Cardiac muscle cell (in vitro differentiated cells and primary cell): ENCODE measurements around the gene SUSD2. TPM values are rescaled to one million over a fixed set of nuclear protein-coding genes. Genes with fewer than 3 reads are reported as not detected.

Experiments
- DNase-seq, 2 donors: peaks; one replicate each; pipeline versions ENCODE4 v3.0.0 to v3.0.0-alpha.2; 2010 to 2017; ENCODE audit warnings: low read depth in 1 of 2, low spot score in 1 of 2
- H3K27ac ChIP-seq: fragments of 200-600 bp; sonication (generic); 2 replicates; pipeline ENCODE4 v1.5.1; 2016
- H3K27me3 ChIP-seq: fragments of 200-600 bp; sonication (generic); 2 replicates; pipeline ENCODE4 v1.6.0; 2016; ENCODE audit warnings: control low read depth
- H3K36me3 ChIP-seq: fragments of 200-600 bp; sonication (generic); 2 replicates; pipeline ENCODE4 v1.5.1; 2016; ENCODE audit warnings: control low read depth
- H3K4me1 ChIP-seq: fragments of 200-600 bp; sonication (generic); 2 replicates; pipeline ENCODE4 v1.8.1; 2017; ENCODE audit warnings: low read depth, mild to moderate bottlenecking, mixed run types
- H3K4me3 ChIP-seq: fragments of 200-600 bp; sonication (generic); 2 replicates; pipeline ENCODE4 v1.5.1; 2016; ENCODE audit warnings: mild to moderate bottlenecking
- H3K9me3 ChIP-seq: fragments of 200-600 bp; sonication (generic); 2 replicates; pipeline ENCODE4 v1.5.1; 2017; ENCODE audit warnings: low read depth, mild to moderate bottlenecking, control low read depth
- polyA plus RNA-seq: library from polyadenylated mRNA; unstranded; fragments of >200 nt; fragmentation: Nextera tagmentation; extraction: Ambion mirVana; gene quantifications from 2 replicates; pipeline ENCODE4 v1.2.1, GENCODE V29; 2016
- total RNA-seq: library from RNA; depleted of rRNA; stranded (reverse); fragments of >200 nt; gene quantifications from 2 replicates; pipeline ENCODE4 v1.2.3, GENCODE V29; 2016
- TF ChIP-seq, protein P1 (sequence below): IDR thresholded peaks from 2 replicates; pipeline ENCODE4 v1.5.1; 2012; ENCODE audit warnings: low read depth, mild to moderate bottlenecking, low read length

SUSD2 gene
- total and polyA plus RNA-seq, 2 experiments from 2014 or later: 1.8 to 2.6 TPM

DNA sequence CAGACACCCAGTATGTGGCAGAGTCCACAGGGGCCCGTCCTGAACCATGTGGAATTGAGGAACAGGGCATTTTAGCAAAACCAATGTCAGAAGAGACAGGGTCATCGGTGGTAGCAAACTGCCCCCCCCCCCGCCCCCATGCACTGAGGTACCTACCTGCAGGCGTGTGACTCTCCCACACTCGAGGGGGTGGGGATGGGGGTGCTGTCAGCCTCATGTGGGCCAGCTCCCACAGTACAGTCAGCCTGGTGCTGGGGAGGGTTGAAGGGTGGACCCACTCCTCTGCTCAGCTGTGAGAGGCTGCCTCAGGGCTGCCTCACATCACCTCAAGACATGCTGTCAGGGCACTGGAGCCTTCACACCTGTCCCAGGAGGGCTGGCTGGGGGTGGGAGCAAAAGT lies 10.7 kb upstream of the SUSD2 start:
- Histone ChIP-seq H3K4me3 (no peak overlapping the region), H3K27me3 (no peaks in the 10 kb centered on the region), H3K9me3 (no peaks in the 10 kb centered on the region), H3K36me3 (peaks cover 30% of the 10 kb centered on the region), H3K4me1 (no peaks in the 10 kb centered on the region), H3K27ac (no peak overlapping the region)
- TF ChIP-seq, protein P1, sequence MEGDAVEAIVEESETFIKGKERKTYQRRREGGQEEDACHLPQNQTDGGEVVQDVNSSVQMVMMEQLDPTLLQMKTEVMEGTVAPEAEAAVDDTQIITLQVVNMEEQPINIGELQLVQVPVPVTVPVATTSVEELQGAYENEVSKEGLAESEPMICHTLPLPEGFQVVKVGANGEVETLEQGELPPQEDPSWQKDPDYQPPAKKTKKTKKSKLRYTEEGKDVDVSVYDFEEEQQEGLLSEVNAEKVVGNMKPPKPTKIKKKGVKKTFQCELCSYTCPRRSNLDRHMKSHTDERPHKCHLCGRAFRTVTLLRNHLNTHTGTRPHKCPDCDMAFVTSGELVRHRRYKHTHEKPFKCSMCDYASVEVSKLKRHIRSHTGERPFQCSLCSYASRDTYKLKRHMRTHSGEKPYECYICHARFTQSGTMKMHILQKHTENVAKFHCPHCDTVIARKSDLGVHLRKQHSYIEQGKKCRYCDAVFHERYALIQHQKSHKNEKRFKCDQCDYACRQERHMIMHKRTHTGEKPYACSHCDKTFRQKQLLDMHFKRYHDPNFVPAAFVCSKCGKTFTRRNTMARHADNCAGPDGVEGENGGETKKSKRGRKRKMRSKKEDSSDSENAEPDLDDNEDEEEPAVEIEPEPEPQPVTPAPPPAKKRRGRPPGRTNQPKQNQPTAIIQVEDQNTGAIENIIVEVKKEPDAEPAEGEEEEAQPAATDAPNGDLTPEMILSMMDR: no peak
- DNase-seq: no peak

GRCh38 chr22:24171822-24172221 lies 9.5 kb upstream of the SUSD2 start:
- Histone ChIP-seq H3K36me3 (peaks cover 23% of the 10 kb centered on the region), H3K27ac (no peak overlapping the region)
- TF ChIP-seq, protein P1: no peak

GRCh38 chr22:24175160-24175808 lies 6.0 kb upstream of the SUSD2 start:
- peak; percentile 84 for DNase-seq
- TF ChIP-seq, protein P1: peak; percentile 91
- Histone ChIP-seq H3K36me3 (peaks cover 17% of the 10 kb centered on the region), H3K4me3 (no peak overlapping the region), H3K27me3 (no peaks in the 10 kb centered on the region), H3K9me3 (no peaks in the 10 kb centered on the region), H3K4me1 (no peaks in the 10 kb centered on the region), H3K27ac (peak overlapping the region; percentile 60)

More at GRCh38 chr22:24171822-24172221, 9.5 kb upstream of the SUSD2 start:
- Histone ChIP-seq H3K4me3 (no peak overlapping the region), H3K4me1 (no peaks in the 10 kb centered on the region), H3K27me3 (no peaks in the 10 kb centered on the region), H3K9me3 (no peaks in the 10 kb centered on the region)
- DNase-seq: no peak

DNA sequence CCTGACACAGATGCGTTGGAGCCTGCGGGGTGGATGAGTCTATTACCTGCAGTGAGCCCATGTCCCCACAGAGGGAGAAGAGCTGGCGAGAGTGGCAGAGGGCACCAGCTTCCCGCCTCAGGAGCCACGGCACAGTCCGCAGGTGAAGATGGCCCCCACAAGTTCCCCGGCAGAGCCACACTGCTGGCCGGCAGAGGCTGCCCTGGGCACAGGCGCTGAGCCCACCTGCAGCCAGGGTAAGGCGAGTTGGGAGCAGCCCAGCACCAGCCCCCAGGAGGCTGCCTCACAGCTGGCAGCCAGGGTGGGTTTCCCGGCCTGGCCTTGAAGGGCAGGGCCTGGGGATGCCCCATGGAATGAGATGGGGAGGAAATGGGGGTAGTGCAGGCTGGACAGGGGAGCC lies 5.2 kb upstream of the SUSD2 start:
- Histone ChIP-seq H3K4me1 (no peaks in the 10 kb centered on the region), H3K27me3 (no peaks in the 10 kb centered on the region), H3K27ac (no peak overlapping the region), H3K4me3 (no peak overlapping the region), H3K36me3 (peaks cover 17% of the 10 kb centered on the region), H3K9me3 (no peaks in the 10 kb centered on the region)
- no peak for DNase-seq
- TF ChIP-seq, protein P1: no peak

DNA sequence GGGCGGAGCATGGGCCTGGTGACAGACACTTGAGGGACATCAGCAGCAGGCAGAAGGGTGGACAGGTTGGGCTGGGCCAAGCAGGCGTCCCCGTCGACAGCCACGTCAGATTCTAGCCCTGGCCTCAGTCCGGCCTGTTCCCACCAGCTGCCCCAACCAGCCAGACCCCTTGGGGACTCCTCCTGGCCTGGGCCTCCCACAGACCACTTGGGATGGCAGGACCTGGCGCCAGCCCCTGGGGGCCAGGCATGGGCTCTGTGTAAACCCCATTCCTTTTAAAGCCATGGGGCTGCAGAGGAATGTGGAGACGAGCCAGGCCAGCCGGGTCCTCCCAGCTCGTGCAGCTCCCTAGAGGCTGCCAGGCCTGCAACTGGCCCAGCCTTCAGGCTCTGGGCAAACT lies 4.7 kb upstream of the SUSD2 start:
- no peak overlapping the region for H3K27ac ChIP-seq
- H3K27me3 ChIP-seq: no peaks in the 10 kb centered on the region
- no peak overlapping the region for H3K4me3 ChIP-seq
- TF ChIP-seq, protein P1: no peak
- no peaks in the 10 kb centered on the region for H3K4me1 ChIP-seq
- DNase-seq: no peak
- H3K36me3 ChIP-seq: peaks cover 15% of the 10 kb centered on the region
- no peaks in the 10 kb centered on the region for H3K9me3 ChIP-seq
